Stimulated activated naive CD8-positive, alpha-beta T cell treated with anti-CD3 and anti-CD28 coated beads, Interleukin-15, amount 100 ng/mL, for 72 hours (primary cell): ENCODE data around the gene PRPF31.
"Not testable (repeated sequence)": the region's sequence is repeated elsewhere in the genome, so short reads cannot be mapped to it uniquely, and the experiment has no call there.

Source experiments
- ATAC-seq: fragments of 150-1000 bp; cut with Tn5 transposase; 2 replicates; pipeline ENCODE4 v1.10.0; 2021; ENCODE audit warnings: mild to moderate bottlenecking, moderate library complexity
- DNase-seq, 2 donors: peaks; one replicate each; pipeline ENCODE4 v3.0.0; 2021 to 2022
- H3K27ac Mint-ChIP-seq, 2 donors: one replicate each; pipeline ENCODE4 v1.8.0; 2022; ENCODE audit warnings: mild to moderate bottlenecking in 2 of 2, mixed read lengths in 2 of 2, moderate library complexity in 2 of 2
- H3K27me3 Mint-ChIP-seq: one replicate; pipeline ENCODE4 v1.8.0; 2022; ENCODE audit warnings: mixed read lengths
- H3K4me1 Mint-ChIP-seq: one replicate; pipeline ENCODE4 v1.8.0; 2022; ENCODE audit warnings: mild to moderate bottlenecking, mixed read lengths
- H3K4me3 Mint-ChIP-seq, 2 donors: one replicate each; pipeline ENCODE4 v1.8.0; 2022; ENCODE audit warnings: mild to moderate bottlenecking in 2 of 2, mixed read lengths in 2 of 2, moderate library complexity in 1 of 2
- H3K9me3 Mint-ChIP-seq, 2 donors: one replicate each; pipeline ENCODE4 v1.8.0; 2022; ENCODE audit warnings: mixed read lengths in 2 of 2

Gene PRPF31

GRCh38 chr19:54162241-54162805, 46.8 kb downstream of the PRPF31 start:
- peaks cover 65% of the 10 kb centered on the region for H3K4me1 Mint-ChIP-seq
- DNase-seq (peak; percentile 78 to 79), ATAC-seq (peak; percentile 24)
- no peaks in the 10 kb centered on the region for H3K9me3 Mint-ChIP-seq
- H3K27ac Mint-ChIP-seq, result peak overlapping the region in 1 of 2 donors; percentile 98
- peaks cover 10% of the 10 kb centered on the region for H3K27me3 Mint-ChIP-seq
- H3K4me3 Mint-ChIP-seq, result peak overlapping the region; percentile 87 to 93

- Mint-ChIP-seq H3K4me1 (peaks cover 65% of the 10 kb centered on the region), H3K27ac (no peak overlapping the region), H3K9me3 (no peaks in the 10 kb centered on the region), H3K4me3 (peak overlapping the region; percentile 87 to 93), H3K27me3 (peaks cover 10% of the 10 kb centered on the region)
- no peak for ATAC-seq
- no peak for DNase-seq
Measured at GRCh38 chr19:54162884-54163283, 47.3 kb downstream of the PRPF31 start.

- DNase-seq, result peak; percentile 68 to 71
- H3K4me3 Mint-ChIP-seq, result peak overlapping the region; percentile 70 to 86
- peaks cover 64% of the 10 kb centered on the region for H3K4me1 Mint-ChIP-seq
- no peaks in the 10 kb centered on the region for H3K9me3 Mint-ChIP-seq
- no peak for ATAC-seq
- no peak overlapping the region for H3K27ac Mint-ChIP-seq
- peaks cover 10% of the 10 kb centered on the region for H3K27me3 Mint-ChIP-seq
Measured at GRCh38 chr19:54164369-54165068, 49.0 kb downstream of the PRPF31 start.

- Mint-ChIP-seq H3K4me3 (peak overlapping the region in 1 of 2 donors; percentile 86), H3K4me1 (peaks cover 60% of the 10 kb centered on the region), H3K9me3 (no peaks in the 10 kb centered on the region), H3K27me3 (peaks cover 10% of the 10 kb centered on the region), H3K27ac (no peak overlapping the region)
- ATAC-seq, result no peak
- DNase-seq, result no peak
Measured at GRCh38 chr19:54165222-54165621, 49.7 kb downstream of the PRPF31 start.

- peaks cover 10% of the 10 kb centered on the region for H3K27me3 Mint-ChIP-seq
- H3K4me1 Mint-ChIP-seq, result peaks cover 37% of the 10 kb centered on the region
- peak overlapping the region; percentile 53 to 69 for H3K4me3 Mint-ChIP-seq
- H3K9me3 Mint-ChIP-seq, result no peaks in the 10 kb centered on the region
- no peak overlapping the region for H3K27ac Mint-ChIP-seq
- DNase-seq, result peak; percentile 85 to 87
- ATAC-seq, result peak; percentile 88
Measured at GRCh38 chr19:54168174-54168917, 52.8 kb downstream of the PRPF31 start.

- H3K4me3 Mint-ChIP-seq, result peak overlapping the region in 1 of 2 donors; percentile 53
Measured at GRCh38 chr19:54169149-54169740, 53.7 kb downstream of the PRPF31 start.

GRCh38 chr19:54171736-54172431, 56.3 kb downstream of the PRPF31 start:
- not testable (repeated sequence) for H3K27me3 Mint-ChIP-seq, H3K4me3 Mint-ChIP-seq, DNase-seq, ATAC-seq, H3K9me3 Mint-ChIP-seq, H3K27ac Mint-ChIP-seq
- peaks cover 27% of the 10 kb centered on the region for H3K4me1 Mint-ChIP-seq

More at GRCh38 chr19:54169149-54169740, 53.7 kb downstream of the PRPF31 start:
- ATAC-seq (no peak), DNase-seq (no peak)
- Mint-ChIP-seq H3K27me3 (peaks cover 5% of the 10 kb centered on the region), H3K9me3 (no peaks in the 10 kb centered on the region), H3K27ac (no peak overlapping the region), H3K4me1 (peaks cover 37% of the 10 kb centered on the region)

GRCh38 chr19:54172471-54173358, 57.2 kb downstream of the PRPF31 start, which contains the start of gene TMC4:
TMC4 (minus strand) TSS chr19:54173160; CDS start chr19:54173117, 43 bp downstream.
- Mint-ChIP-seq H3K4me1 (peaks cover 27% of the 10 kb centered on the region), H3K27me3 (no peaks in the 10 kb centered on the region), H3K4me3 (no peak within 1 kb of the TSS), H3K9me3 (no peaks in the 10 kb centered on the region), H3K27ac (peak within 1 kb of the TSS in 1 of 2 donors; percentile 74)
- DNase-seq (no peak), ATAC-seq (no peak)

- Mint-ChIP-seq H3K27me3 (no peaks in the 10 kb centered on the region), H3K9me3 (no peaks in the 10 kb centered on the region), H3K27ac (no peak overlapping the region), H3K4me1 (peaks cover 21% of the 10 kb centered on the region), H3K4me3 (no peak overlapping the region)
- no peak for ATAC-seq
- DNase-seq, result no peak
Measured at GRCh38 chr19:54173359-54173699, 57.8 kb downstream of the PRPF31 start.

- ATAC-seq (no peak), DNase-seq (no peak)
- Mint-ChIP-seq H3K4me3 (no peak overlapping the region), H3K4me1 (peaks cover 18% of the 10 kb centered on the region), H3K27me3 (no peaks in the 10 kb centered on the region), H3K9me3 (no peaks in the 10 kb centered on the region), H3K27ac (peak overlapping the region in 1 of 2 donors; percentile 74)
Measured at GRCh38 chr19:54173951-54174834, 58.6 kb downstream of the PRPF31 start.

- DNase-seq (no peak), ATAC-seq (peak; percentile 81)
- Mint-ChIP-seq H3K4me3 (no peak overlapping the region), H3K4me1 (peaks cover 1% of the 10 kb centered on the region), H3K27ac (no peak overlapping the region), H3K27me3 (no peaks in the 10 kb centered on the region), H3K9me3 (no peaks in the 10 kb centered on the region)
Measured at GRCh38 chr19:54178581-54179261, 63.2 kb downstream of the PRPF31 start.

- Mint-ChIP-seq H3K27me3 (no peaks in the 10 kb centered on the region), H3K9me3 (no peaks in the 10 kb centered on the region), H3K27ac (no peak overlapping the region), H3K4me1 (no peaks in the 10 kb centered on the region), H3K4me3 (no peak overlapping the region)
- ATAC-seq, result no peak
- DNase-seq, result no peak
Measured at GRCh38 chr19:54179262-54179852, 63.8 kb downstream of the PRPF31 start.

GRCh38 chr19:54179921-54180461, 64.4 kb downstream of the PRPF31 start:
- H3K9me3 Mint-ChIP-seq, result no peaks in the 10 kb centered on the region
- H3K27me3 Mint-ChIP-seq, result no peaks in the 10 kb centered on the region
- no peaks in the 10 kb centered on the region for H3K4me1 Mint-ChIP-seq
- no peak overlapping the region for H3K27ac Mint-ChIP-seq
- no peak for ATAC-seq
- DNase-seq, result no peak
- H3K4me3 Mint-ChIP-seq, result no peak overlapping the region
